Measurements from ENCODE around the gene LYPD6.

DNA sequence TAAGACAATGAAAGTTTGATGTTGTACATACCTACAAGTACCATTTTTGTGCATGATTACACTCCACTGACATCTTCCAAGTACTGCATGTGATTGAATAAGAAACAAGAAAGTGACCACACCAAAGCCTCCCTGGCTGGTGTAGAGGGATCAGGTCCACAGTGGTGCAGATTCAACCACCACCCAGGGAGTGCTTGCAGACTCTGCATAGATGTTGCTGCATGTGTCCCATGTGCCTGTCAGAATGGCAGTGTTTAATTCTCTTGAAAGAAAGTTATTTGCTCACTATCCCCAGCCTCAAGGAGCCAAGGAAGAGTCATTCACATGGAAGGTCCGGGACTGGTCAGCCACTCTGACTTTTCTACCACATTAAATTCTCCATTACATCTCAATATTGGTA lies 142.7 kb downstream of the LYPD6 start:
- TF ChIP-seq YY1 (IDR thresholded peaks at IDR 0.05; ENCODE audit: low read depth) (no peak), GABPA (IDR thresholded peaks at IDR 0.05; ENCODE audit: low read depth) (no peak), EP300 (IDR thresholded peaks at IDR 0.05; ENCODE audit: borderline replicate concordance in 1 of 2, low read depth in 1 of 2, low read length in 1 of 2) (no peak), GATA2 (CRISPR knock-in tag; IDR thresholded peaks at IDR 0.05) (no peak), FOXJ3 (CRISPR knock-in tag; IDR thresholded peaks at IDR 0.05) (no peak), RXRA (IDR thresholded peaks at IDR 0.05; ENCODE audit: borderline replicate concordance, low read depth) (no peak), SMC3 (IDR thresholded peaks at IDR 0.05; ENCODE audit: low read depth, low read length) (no peak)
- TF ChIP-seq, protein P1, sequence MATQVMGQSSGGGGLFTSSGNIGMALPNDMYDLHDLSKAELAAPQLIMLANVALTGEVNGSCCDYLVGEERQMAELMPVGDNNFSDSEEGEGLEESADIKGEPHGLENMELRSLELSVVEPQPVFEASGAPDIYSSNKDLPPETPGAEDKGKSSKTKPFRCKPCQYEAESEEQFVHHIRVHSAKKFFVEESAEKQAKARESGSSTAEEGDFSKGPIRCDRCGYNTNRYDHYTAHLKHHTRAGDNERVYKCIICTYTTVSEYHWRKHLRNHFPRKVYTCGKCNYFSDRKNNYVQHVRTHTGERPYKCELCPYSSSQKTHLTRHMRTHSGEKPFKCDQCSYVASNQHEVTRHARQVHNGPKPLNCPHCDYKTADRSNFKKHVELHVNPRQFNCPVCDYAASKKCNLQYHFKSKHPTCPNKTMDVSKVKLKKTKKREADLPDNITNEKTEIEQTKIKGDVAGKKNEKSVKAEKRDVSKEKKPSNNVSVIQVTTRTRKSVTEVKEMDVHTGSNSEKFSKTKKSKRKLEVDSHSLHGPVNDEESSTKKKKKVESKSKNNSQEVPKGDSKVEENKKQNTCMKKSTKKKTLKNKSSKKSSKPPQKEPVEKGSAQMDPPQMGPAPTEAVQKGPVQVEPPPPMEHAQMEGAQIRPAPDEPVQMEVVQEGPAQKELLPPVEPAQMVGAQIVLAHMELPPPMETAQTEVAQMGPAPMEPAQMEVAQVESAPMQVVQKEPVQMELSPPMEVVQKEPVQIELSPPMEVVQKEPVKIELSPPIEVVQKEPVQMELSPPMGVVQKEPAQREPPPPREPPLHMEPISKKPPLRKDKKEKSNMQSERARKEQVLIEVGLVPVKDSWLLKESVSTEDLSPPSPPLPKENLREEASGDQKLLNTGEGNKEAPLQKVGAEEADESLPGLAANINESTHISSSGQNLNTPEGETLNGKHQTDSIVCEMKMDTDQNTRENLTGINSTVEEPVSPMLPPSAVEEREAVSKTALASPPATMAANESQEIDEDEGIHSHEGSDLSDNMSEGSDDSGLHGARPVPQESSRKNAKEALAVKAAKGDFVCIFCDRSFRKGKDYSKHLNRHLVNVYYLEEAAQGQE (IDR thresholded peaks at IDR 0.05; ENCODE audit: low read depth, low read length): no peak
- TF ChIP-seq, protein P2, sequence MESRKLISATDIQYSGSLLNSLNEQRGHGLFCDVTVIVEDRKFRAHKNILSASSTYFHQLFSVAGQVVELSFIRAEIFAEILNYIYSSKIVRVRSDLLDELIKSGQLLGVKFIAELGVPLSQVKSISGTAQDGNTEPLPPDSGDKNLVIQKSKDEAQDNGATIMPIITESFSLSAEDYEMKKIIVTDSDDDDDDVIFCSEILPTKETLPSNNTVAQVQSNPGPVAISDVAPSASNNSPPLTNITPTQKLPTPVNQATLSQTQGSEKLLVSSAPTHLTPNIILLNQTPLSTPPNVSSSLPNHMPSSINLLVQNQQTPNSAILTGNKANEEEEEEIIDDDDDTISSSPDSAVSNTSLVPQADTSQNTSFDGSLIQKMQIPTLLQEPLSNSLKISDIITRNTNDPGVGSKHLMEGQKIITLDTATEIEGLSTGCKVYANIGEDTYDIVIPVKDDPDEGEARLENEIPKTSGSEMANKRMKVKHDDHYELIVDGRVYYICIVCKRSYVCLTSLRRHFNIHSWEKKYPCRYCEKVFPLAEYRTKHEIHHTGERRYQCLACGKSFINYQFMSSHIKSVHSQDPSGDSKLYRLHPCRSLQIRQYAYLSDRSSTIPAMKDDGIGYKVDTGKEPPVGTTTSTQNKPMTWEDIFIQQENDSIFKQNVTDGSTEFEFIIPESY (IDR thresholded peaks at IDR 0.05; ENCODE audit: borderline replicate concordance, low read depth): no peak
- TF ChIP-seq, protein P3, sequence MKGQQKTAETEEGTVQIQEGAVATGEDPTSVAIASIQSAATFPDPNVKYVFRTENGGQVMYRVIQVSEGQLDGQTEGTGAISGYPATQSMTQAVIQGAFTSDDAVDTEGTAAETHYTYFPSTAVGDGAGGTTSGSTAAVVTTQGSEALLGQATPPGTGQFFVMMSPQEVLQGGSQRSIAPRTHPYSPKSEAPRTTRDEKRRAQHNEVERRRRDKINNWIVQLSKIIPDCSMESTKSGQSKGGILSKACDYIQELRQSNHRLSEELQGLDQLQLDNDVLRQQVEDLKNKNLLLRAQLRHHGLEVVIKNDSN (IDR thresholded peaks at IDR 0.05; ENCODE audit: borderline replicate concordance, low read depth): no peak
- TF ChIP-seq, protein P4, sequence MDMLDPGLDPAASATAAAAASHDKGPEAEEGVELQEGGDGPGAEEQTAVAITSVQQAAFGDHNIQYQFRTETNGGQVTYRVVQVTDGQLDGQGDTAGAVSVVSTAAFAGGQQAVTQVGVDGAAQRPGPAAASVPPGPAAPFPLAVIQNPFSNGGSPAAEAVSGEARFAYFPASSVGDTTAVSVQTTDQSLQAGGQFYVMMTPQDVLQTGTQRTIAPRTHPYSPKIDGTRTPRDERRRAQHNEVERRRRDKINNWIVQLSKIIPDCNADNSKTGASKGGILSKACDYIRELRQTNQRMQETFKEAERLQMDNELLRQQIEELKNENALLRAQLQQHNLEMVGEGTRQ (IDR thresholded peaks at IDR 0.05; ENCODE audit: borderline replicate concordance, low read depth, low read length): no peak
- TF ChIP-seq, protein P5, sequence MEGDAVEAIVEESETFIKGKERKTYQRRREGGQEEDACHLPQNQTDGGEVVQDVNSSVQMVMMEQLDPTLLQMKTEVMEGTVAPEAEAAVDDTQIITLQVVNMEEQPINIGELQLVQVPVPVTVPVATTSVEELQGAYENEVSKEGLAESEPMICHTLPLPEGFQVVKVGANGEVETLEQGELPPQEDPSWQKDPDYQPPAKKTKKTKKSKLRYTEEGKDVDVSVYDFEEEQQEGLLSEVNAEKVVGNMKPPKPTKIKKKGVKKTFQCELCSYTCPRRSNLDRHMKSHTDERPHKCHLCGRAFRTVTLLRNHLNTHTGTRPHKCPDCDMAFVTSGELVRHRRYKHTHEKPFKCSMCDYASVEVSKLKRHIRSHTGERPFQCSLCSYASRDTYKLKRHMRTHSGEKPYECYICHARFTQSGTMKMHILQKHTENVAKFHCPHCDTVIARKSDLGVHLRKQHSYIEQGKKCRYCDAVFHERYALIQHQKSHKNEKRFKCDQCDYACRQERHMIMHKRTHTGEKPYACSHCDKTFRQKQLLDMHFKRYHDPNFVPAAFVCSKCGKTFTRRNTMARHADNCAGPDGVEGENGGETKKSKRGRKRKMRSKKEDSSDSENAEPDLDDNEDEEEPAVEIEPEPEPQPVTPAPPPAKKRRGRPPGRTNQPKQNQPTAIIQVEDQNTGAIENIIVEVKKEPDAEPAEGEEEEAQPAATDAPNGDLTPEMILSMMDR (IDR thresholded peaks at IDR 0.05): no peak
